Lower leg skin (tissue), 4 donors: ENCODE data around the gene EPHA4. TPM values are rescaled to one million over a fixed set of nuclear protein-coding genes. Genes with fewer than 3 reads are reported as not detected.

Experiments
- DNase-seq, 2 donors: peaks; one replicate each; pipeline ENCODE4 v3.0.0-alpha.2; 2019; ENCODE audit warnings: low spot score in 2 of 2
- H3K4me3 ChIP-seq: fragments of 200-600 bp; sonication (generic); 2 replicates; pipeline ENCODE4 v1.5.1; 2017; ENCODE audit warnings: mild to moderate bottlenecking, low read depth; ENCODE audit not compliant: poor library complexity, severe bottlenecking
- POLR2A ChIP-seq, 2 donors: fragments of 450-650 bp; IDR thresholded peaks; one replicate each; pipeline ENCODE4 v1.6.1; 2016 to 2017; ENCODE audit warnings: antibody characterized with exemption in 2 of 2, mild to moderate bottlenecking in 1 of 2, moderate library complexity in 1 of 2
- WGBS, 2 donors: methylation state at CpG; one replicate each; pipeline ENCODE4 v1.1.5; 2018; 5-methylcytosine and 5-hydroxymethylcytosine counted together
- intact Hi-C: fragments of 100-400 bp; cut with DNase I; formaldehyde crosslinking; loops from one replicate; pipeline ENCODE4 v1.15.0; 2023; ENCODE audit warnings: low total_unique reads
- total RNA-seq, 4 donors: library from RNA; depleted of rRNA; stranded (reverse); fragments of >200 nt; gene quantifications; one replicate each; pipeline ENCODE4 v1.1.0, GENCODE V29; 2016
- TF ChIP-seq, protein P1 (sequence below), 3 donors: fragments of 450-650 bp; IDR thresholded peaks; one replicate each; pipeline ENCODE4 v1.5.1; 2016; ENCODE audit warnings: antibody characterized with exemption in 3 of 3, mild to moderate bottlenecking in 3 of 3, moderate library complexity in 2 of 3

Gene EPHA4
- total RNA-seq, 4 donors from 2014 or later: 35.2 to 63.1 (median 53.7) TPM

DNA sequence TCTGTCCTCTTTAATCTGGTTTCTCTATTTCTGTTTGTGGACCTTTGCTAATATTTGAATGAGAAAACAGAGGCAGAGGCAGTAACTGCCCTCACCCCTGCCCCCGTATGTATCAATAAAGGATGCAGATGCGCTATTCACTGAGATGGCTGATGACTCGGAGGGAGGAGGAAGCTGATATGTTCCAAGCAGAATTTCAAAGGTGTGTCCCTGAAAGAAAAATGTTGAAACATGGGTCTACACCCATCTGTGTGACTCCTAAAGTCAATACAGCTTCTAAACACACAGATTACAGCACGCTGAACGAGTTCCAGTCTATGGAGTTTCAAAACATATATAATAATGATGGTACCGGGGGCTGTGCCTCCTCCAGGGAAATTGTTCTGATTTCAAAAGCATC, 38.8 kb downstream of the EPHA4 start:
- H3K4me3 ChIP-seq: no peak overlapping the region
- no peak for DNase-seq
- TF ChIP-seq POLR2A (IDR thresholded peaks at IDR 0.05): no peak
- TF ChIP-seq, protein P1, sequence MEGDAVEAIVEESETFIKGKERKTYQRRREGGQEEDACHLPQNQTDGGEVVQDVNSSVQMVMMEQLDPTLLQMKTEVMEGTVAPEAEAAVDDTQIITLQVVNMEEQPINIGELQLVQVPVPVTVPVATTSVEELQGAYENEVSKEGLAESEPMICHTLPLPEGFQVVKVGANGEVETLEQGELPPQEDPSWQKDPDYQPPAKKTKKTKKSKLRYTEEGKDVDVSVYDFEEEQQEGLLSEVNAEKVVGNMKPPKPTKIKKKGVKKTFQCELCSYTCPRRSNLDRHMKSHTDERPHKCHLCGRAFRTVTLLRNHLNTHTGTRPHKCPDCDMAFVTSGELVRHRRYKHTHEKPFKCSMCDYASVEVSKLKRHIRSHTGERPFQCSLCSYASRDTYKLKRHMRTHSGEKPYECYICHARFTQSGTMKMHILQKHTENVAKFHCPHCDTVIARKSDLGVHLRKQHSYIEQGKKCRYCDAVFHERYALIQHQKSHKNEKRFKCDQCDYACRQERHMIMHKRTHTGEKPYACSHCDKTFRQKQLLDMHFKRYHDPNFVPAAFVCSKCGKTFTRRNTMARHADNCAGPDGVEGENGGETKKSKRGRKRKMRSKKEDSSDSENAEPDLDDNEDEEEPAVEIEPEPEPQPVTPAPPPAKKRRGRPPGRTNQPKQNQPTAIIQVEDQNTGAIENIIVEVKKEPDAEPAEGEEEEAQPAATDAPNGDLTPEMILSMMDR (IDR thresholded peaks at IDR 0.05): no peak
- intact Hi-C loops: no loop called here
- 56 to 61% methylated on average over 6 of the region's 6 CpGs for WGBS, 2 donors

- intact Hi-C loops: no loop called here
- 85 to 95% methylated on average over 3 of the region's 3 CpGs for WGBS, 2 donors
- TF ChIP-seq, protein P1 (IDR thresholded peaks at IDR 0.05): no peak
- TF ChIP-seq POLR2A (IDR thresholded peaks at IDR 0.05): no peak
- no peak for DNase-seq
- no peak overlapping the region for H3K4me3 ChIP-seq
Measured at GRCh38 chr2:221532641-221533040, 39.5 kb downstream of the EPHA4 start.

DNA sequence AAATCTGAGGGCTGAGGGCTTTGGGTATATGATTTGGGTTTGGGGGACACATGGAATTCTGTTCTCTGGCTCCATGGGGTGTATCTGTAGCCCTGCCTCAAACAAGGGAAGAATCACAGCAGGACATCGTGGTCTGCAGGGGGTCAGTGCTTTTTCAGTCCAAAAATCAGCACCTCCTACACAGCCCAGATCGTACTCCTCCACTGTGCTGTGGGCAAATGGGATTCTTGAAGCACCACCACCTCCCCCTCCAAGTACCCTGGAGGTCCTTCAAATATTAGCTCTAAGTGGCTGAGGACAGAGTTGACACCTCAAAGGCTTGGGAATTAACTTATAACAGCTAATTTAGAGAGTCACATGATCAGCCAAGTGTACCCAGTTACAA, 41.5 kb downstream of the EPHA4 start:
- WGBS, 2 donors: 49 to 63% methylated on average over 2 of the region's 2 CpGs

DNA sequence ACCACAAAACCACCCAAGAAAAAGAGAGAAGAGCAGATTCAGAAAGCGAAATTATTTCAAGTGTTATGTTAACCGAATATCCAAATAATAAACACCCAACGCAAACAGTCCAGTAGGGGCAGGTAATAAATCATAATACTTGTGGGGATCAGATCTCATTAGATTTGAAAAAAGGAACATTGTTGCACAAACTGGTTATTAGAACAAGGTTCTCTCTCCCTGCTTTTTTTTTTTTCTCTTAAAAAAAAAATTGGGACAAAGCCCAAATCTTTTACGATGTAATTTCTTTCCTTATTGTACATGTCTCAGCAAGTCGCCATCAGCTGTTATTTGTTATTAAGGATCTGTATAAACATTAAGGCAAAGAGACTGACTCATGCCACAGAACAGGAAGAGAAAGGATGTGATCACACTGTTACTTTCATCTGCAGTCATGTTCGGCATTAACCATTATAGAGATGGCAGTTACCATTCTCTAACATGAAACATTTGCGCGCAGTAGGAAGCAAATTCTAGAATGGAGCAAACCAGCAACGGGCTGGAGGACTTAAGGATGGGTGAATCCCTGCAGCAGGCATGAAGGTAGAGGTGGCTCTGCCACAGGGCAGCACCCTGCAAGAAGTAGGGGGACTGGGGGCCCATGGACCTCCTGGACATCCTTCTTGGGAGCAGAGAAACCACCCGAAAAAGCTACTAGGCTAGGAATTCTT, 42.0 kb downstream of the EPHA4 start:
- intact Hi-C loops: no loop called here
- H3K4me3 ChIP-seq: no peak overlapping the region
- WGBS, 2 donors: 21 to 22% methylated on average over 10 of the region's 10 CpGs
- TF ChIP-seq POLR2A (IDR thresholded peaks at IDR 0.05): no peak
- no peak for DNase-seq

More for the DNA sequence above, 41.5 kb downstream of the EPHA4 start:
- intact Hi-C loops: no loop called here
- no peak for TF ChIP-seq POLR2A (IDR thresholded peaks at IDR 0.05)
- no peak overlapping the region for H3K4me3 ChIP-seq
- no peak for DNase-seq

GRCh38 chr2:221529177-221529942, 42.7 kb downstream of the EPHA4 start:
- 42 to 52% methylated on average over 8 of the region's 8 CpGs for WGBS, 2 donors
- no peak for DNase-seq
- no peak for TF ChIP-seq POLR2A (IDR thresholded peaks at IDR 0.05)
- TF ChIP-seq, protein P1 (IDR thresholded peaks at IDR 0.05): no peak
- intact Hi-C loops: no loop called here
- no peak overlapping the region for H3K4me3 ChIP-seq

DNA sequence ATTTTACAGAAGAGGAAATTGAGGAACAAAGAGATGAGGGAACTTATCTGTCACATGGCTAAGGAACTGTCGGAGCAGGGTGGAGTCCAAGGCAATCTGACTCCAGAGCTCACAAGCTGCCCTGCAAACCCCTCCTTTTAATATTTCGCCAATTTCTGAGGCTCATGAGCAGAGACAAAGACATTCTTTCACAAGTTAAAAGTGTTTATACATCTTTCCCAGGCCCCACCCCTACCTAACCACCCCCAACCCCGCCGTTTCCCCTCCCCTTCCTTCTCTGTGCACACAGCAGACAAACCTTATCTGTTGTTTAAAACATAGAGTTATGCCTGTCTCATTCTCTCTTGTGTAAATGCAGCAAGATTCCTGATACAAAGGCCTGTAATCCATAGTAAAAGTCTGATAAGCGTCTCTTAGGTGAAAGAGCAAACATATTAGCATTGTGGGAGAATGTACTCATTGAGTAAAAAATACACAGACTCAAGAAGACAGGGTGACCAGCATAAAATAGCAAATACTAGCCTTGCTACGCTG, 44.3 kb downstream of the EPHA4 start:
- WGBS, 2 donors: 34 to 37% methylated on average over 6 of the region's 6 CpGs
- intact Hi-C loops: no loop called here
- DNase-seq: no peak
- H3K4me3 ChIP-seq: no peak overlapping the region
- no peak for TF ChIP-seq POLR2A (IDR thresholded peaks at IDR 0.05)
- TF ChIP-seq, protein P1 (IDR thresholded peaks at IDR 0.05): no peak
